Measurements from ENCODE around the gene MYBPC2.

The MYBPC2 gene

GRCh38 chr19:50496189-50497021 is 63.7 kb downstream of the MYBPC2 start:
- in situ Hi-C loops (cut with MboI; ENCODE audit: low sequenced_read_pairs), result no loop called here

- in situ Hi-C loops (cut with MboI; ENCODE audit: low sequenced_read_pairs), result no loop called here
These were observed 64.3 kb downstream of the MYBPC2 start for GRCh38 chr19:50497022-50497405.

GRCh38 chr19:50498219-50499056 is 65.7 kb downstream of the MYBPC2 start:
- in situ Hi-C loops (cut with MboI; ENCODE audit: low sequenced_read_pairs), result no loop called here

- in situ Hi-C loops (cut with MboI; ENCODE audit: low sequenced_read_pairs), result no loop called here
These were observed 67.5 kb downstream of the MYBPC2 start for GRCh38 chr19:50500060-50500752.

- in situ Hi-C loops (cut with MboI; ENCODE audit: low sequenced_read_pairs), result no loop called here
These were observed 68.1 kb downstream of the MYBPC2 start for GRCh38 chr19:50500753-50501151.

GRCh38 chr19:50501186-50501567 is 68.5 kb downstream of the MYBPC2 start:
- in situ Hi-C loops (cut with MboI; ENCODE audit: low sequenced_read_pairs), result no loop called here

GRCh38 chr19:50501568-50502475 is 69.1 kb downstream of the MYBPC2 start:
- in situ Hi-C loops (cut with MboI; ENCODE audit: low sequenced_read_pairs), result no loop called here

- in situ Hi-C loops (cut with MboI; ENCODE audit: low sequenced_read_pairs), result no loop called here
These were observed 73.3 kb downstream of the MYBPC2 start for GRCh38 chr19:50505856-50506611.

- in situ Hi-C loops (cut with MboI; ENCODE audit: low sequenced_read_pairs), result no loop called here
These were observed 74.0 kb downstream of the MYBPC2 start for GRCh38 chr19:50506700-50507099.

- in situ Hi-C loops (cut with MboI; ENCODE audit: low sequenced_read_pairs), result no loop called here
These were observed 74.7 kb downstream of the MYBPC2 start for GRCh38 chr19:50507376-50507775.

GRCh38 chr19:50508843-50509190 is 76.1 kb downstream of the MYBPC2 start:
- in situ Hi-C loops (cut with MboI; ENCODE audit: low sequenced_read_pairs), result no loop called here

- in situ Hi-C loops (cut with MboI; ENCODE audit: low sequenced_read_pairs), result no loop called here
These were observed 76.7 kb downstream of the MYBPC2 start for GRCh38 chr19:50509366-50509765.

GRCh38 chr19:50510121-50510670 is 77.5 kb downstream of the MYBPC2 start:
- in situ Hi-C loops (cut with MboI; ENCODE audit: low sequenced_read_pairs), result no loop called here

GRCh38 chr19:50510700-50511068 is 78.0 kb downstream of the MYBPC2 start:
- in situ Hi-C loops (cut with MboI; ENCODE audit: low sequenced_read_pairs), result no loop called here

GRCh38 chr19:50511069-50511822 is 78.6 kb downstream of the MYBPC2 start, which contains the start of gene JOSD2:
JOSD2 (minus strand) TSS chr19:50511191; CDS start chr19:50510431, 760 bp downstream.
- in situ Hi-C loops (cut with MboI; ENCODE audit: low sequenced_read_pairs), result no loop called here

- in situ Hi-C loops (cut with MboI; ENCODE audit: low sequenced_read_pairs), result no loop called here
These were observed 79.7 kb downstream of the MYBPC2 start for GRCh38 chr19:50512112-50512998.

GRCh38 chr19:50512999-50513745 is 80.5 kb downstream of the MYBPC2 start:
- in situ Hi-C loops (cut with MboI; ENCODE audit: low sequenced_read_pairs), result no loop called here

Measured in HL-60/S4 (cell line).